ENCODE measurements around the gene EDDM3A.
"Not testable (repeated sequence)": the region's sequence is repeated elsewhere in the genome, so short reads cannot be mapped to it uniquely, and the experiment has no call there.

GRCh38 chr14:20738292-20738691, 7.4 kb upstream of the EDDM3A start:
- not testable (repeated sequence) for TF ChIP-seq CTCF (IDR thresholded peaks at IDR 0.05); RFX5 (IDR thresholded peaks at IDR 0.05; ENCODE audit: low read length); EP300 (IDR thresholded peaks at IDR 0.05; ENCODE audit: borderline replicate concordance in 1 of 2, low read depth in 1 of 2, low read length in 1 of 2); GABPA (IDR thresholded peaks at IDR 0.05; ENCODE audit: low read depth); TAF1 (IDR thresholded peaks at IDR 0.05; ENCODE audit: borderline replicate concordance, low read depth, low read length); RCOR1 (IDR thresholded peaks at IDR 0.05; ENCODE audit: low read length)
